Heart left ventricle (tissue), 13 donors: ENCODE data around the gene MAP3K20.

Source experiments
- POLR2A ChIP-seq, 2 donors: fragments of 450-650 bp; IDR thresholded peaks; one replicate each; pipeline ENCODE4 v1.6.1; 2017; ENCODE audit warnings: antibody characterized with exemption in 2 of 2, mild to moderate bottlenecking in 2 of 2, moderate library complexity in 2 of 2
- TF ChIP-seq, protein P1 (sequence below), 12 donors: fragments of 200-600 bp; sonication (generic) in 4 of 12; IDR thresholded peaks; one replicate each; pipeline versions ENCODE4 v1.5.0 to v1.8.0; 2018 to 2022; ENCODE audit warnings: antibody characterized with exemption in 12 of 12, mild to moderate bottlenecking in 5 of 12
- donor health status: ischemic (EF 13 %, LVEDD 7.1; RV severe dilation, severe dysfunction).
- donor health status: DM: no; HTN: yes; CAD: no.
- donor health status: DM: no; HTN: no; CAD: no.
- donor health status: ischemic (EF 25% LVEDD 6.9; RV normal size, moderate dysfunction).
- donor health status: ischemic (EF 25% LVEDD 5.7; RV mildly dilated, moderate dysfunction).
- donor health status: ischemic (EF 35%, LVEDD 5.7; RV mildly dilated, moderate dysfunction).
- donor health status: nonischemic (EF 11% LVEDD 7.7; RV severe dilation, severe dysfunction).
- donor health status: DM: yes; HTN: yes; CAD: no.
- donor health status: PGD.
- donor health status: ischemic (EF 29% LVEDD 5.4; RV normal size, mild dysfunction).
- donor health status: nonischemic (EF 23%, LVEDD 6.1; RV moderate dilation, normal function).

GRCh38 chr2:173199294-173199693, 123.6 kb downstream of the MAP3K20 start:
- TF ChIP-seq, protein P1, sequence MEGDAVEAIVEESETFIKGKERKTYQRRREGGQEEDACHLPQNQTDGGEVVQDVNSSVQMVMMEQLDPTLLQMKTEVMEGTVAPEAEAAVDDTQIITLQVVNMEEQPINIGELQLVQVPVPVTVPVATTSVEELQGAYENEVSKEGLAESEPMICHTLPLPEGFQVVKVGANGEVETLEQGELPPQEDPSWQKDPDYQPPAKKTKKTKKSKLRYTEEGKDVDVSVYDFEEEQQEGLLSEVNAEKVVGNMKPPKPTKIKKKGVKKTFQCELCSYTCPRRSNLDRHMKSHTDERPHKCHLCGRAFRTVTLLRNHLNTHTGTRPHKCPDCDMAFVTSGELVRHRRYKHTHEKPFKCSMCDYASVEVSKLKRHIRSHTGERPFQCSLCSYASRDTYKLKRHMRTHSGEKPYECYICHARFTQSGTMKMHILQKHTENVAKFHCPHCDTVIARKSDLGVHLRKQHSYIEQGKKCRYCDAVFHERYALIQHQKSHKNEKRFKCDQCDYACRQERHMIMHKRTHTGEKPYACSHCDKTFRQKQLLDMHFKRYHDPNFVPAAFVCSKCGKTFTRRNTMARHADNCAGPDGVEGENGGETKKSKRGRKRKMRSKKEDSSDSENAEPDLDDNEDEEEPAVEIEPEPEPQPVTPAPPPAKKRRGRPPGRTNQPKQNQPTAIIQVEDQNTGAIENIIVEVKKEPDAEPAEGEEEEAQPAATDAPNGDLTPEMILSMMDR (IDR thresholded peaks at IDR 0.05): no peak
- no peak for TF ChIP-seq POLR2A (IDR thresholded peaks at IDR 0.05)
